Measurements from ENCODE around the gene LAMC2. TPM values are rescaled to one million over a fixed set of nuclear protein-coding genes. Genes with fewer than 3 reads are reported as not detected.

LAMC2 gene
- total RNA-seq, 2 experiments from 2014 or later, result not detected

DNA sequence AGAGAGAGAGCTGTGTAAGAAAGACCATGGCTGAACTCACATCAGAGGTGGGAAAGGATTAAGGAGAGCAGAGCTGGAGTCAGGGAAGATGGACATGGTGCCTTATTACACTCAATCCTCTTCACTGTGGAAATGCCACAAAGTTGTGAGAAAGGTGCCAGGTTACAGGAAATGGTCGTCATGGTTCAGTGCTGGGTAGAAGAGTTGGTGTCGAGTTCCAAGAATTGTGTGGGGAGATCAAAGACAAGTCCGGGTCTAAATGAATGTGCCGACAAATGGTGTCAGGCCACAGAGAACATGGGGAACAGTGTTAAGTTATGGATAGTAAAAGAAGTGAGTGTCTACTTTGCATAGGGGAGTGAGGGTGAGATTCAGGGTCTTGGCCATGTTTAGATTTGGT lies 40.9 kb downstream of the LAMC2 start:
- Mint-ChIP-seq H3K27me3 (peaks cover 8% of the 10 kb centered on the region), H3K4me1 (peaks cover 15% of the 10 kb centered on the region), H3K36me3 (ENCODE audit: low read depth) (no peaks in the 10 kb centered on the region), H3K9me3 (no peaks in the 10 kb centered on the region), H3K4me3 (no peak overlapping the region), H3K27ac (no peak overlapping the region)
- POLR2A ChIA-PET, result no interaction called here
- DNase-seq, result no peak
- CTCF ChIA-PET, result interaction anchor here (1.5 to 2.0 kb wide), 2 partner anchors 18 to 264 kb away, joined by 6 to 9 read pairs; no protein-coding TSS in a partner anchor

- Mint-ChIP-seq H3K27ac (no peak overlapping the region), H3K36me3 (ENCODE audit: low read depth) (no peaks in the 10 kb centered on the region), H3K9me3 (no peaks in the 10 kb centered on the region), H3K27me3 (peaks cover 8% of the 10 kb centered on the region), H3K4me3 (no peak overlapping the region), H3K4me1 (peaks cover 15% of the 10 kb centered on the region)
- ChIA-PET CTCF (interaction anchor here (0.6 to 2.0 kb wide), 6 partner anchors 18 to 265 kb away, joined by 3 to 9 read pairs (median 4); no protein-coding TSS in a partner anchor), POLR2A (no interaction called here)
- peak; percentile 36 for DNase-seq
Observed at GRCh38 chr1:183227422-183228346, 41.6 kb downstream of the LAMC2 start.

- peaks cover 11% of the 10 kb centered on the region for H3K27me3 Mint-ChIP-seq
- H3K4me1 Mint-ChIP-seq, result peaks cover 15% of the 10 kb centered on the region
- H3K27ac Mint-ChIP-seq, result no peak overlapping the region
- POLR2A ChIA-PET, result no interaction called here
- H3K4me3 Mint-ChIP-seq, result no peak overlapping the region
- H3K9me3 Mint-ChIP-seq, result no peaks in the 10 kb centered on the region
- no peaks in the 10 kb centered on the region for H3K36me3 Mint-ChIP-seq (ENCODE audit: low read depth)
- CTCF ChIA-PET, result interaction anchor here (0.6 to 2.0 kb wide), 6 partner anchors 19 to 266 kb away, joined by 3 to 9 read pairs (median 4); no protein-coding TSS in a partner anchor
- no peak for DNase-seq
Observed at GRCh38 chr1:183228347-183229220, 42.5 kb downstream of the LAMC2 start.

- CTCF ChIA-PET, result no interaction called here
Observed at GRCh38 chr1:183230413-183230812, 44.3 kb downstream of the LAMC2 start.

GRCh38 chr1:183231545-183231944 lies 45.5 kb downstream of the LAMC2 start:
- DNase-seq, result no peak
- ChIA-PET CTCF (no interaction called here), POLR2A (no interaction called here)
- Mint-ChIP-seq H3K36me3 (ENCODE audit: low read depth) (no peaks in the 10 kb centered on the region), H3K9me3 (no peaks in the 10 kb centered on the region), H3K27me3 (peaks cover 10% of the 10 kb centered on the region), H3K4me3 (no peak overlapping the region), H3K27ac (no peak overlapping the region), H3K4me1 (peaks cover 12% of the 10 kb centered on the region)

More at GRCh38 chr1:183230413-183230812, 44.3 kb downstream of the LAMC2 start:
- no peaks in the 10 kb centered on the region for H3K36me3 Mint-ChIP-seq (ENCODE audit: low read depth)
- POLR2A ChIA-PET, result no interaction called here
- no peak overlapping the region for H3K27ac Mint-ChIP-seq
- peaks cover 11% of the 10 kb centered on the region for H3K27me3 Mint-ChIP-seq
- no peak for DNase-seq
- H3K4me3 Mint-ChIP-seq, result no peak overlapping the region
- no peaks in the 10 kb centered on the region for H3K9me3 Mint-ChIP-seq
- peaks cover 15% of the 10 kb centered on the region for H3K4me1 Mint-ChIP-seq

DNA sequence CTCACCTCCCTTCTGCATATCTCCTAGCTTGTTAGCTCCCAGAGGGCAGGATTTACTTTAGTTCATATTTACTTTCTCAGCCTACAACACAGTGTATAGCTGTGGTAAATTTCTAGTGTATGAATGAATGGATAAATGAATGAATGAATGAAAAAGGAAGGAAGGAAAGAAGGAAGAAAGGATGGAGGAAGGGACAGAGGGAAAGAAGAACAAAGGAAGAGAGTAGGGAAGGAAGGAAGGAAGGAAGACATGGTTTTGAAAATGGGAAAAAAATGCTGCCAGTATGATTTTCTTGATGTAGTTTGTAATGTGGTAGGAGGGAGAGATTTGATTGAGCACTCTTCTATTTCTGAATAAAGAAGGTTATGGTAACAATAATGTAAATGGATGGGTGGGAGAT lies 47.0 kb downstream of the LAMC2 start:
- no peaks in the 10 kb centered on the region for H3K9me3 Mint-ChIP-seq
- POLR2A ChIA-PET, result no interaction called here
- DNase-seq, result no peak

DNA sequence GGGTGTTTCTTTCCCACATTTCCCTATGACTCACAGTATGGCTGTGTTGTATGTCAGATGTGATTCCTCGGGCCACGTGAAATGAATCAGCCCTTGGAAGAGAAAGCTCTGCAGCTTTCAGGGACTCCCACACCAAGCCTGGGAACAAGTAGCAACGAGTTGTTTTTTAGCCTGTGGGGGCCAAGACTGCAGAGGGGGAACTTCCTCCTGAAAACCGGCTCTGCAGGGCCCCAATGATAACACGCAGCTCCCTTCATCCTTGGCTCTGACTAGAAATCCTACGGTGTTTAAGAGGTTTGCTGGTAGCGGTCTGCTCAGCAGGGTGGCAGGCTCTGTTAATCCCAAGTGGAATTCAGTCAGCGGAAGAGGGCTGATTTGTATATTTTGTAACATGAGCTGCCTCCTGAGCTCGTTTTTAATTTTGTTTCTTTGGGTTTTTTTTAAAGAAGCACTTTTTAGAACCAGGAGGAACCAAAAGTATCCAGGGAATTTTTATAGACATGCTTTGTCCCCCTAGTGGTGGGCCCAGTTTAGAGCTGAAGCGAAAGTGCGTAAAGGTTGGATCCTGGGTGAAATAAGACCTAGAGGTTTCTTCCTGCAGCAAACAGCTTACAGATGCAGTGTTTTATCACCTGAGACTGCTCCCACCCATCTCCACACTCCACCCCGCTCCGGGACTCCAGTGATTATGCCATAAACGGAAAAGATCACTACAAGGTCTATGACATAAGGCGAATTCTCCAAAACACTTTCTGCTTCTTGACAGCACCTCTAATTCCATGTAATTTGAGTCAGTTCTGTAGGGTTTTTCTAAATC lies 48.8 kb downstream of the LAMC2 start:
- ChIA-PET POLR2A (no interaction called here), CTCF (interaction anchor here (0.9 to 1.1 kb wide), 2 partner anchors 9 to 13 kb away, joined by 4 read pairs; no protein-coding TSS in a partner anchor)
- Mint-ChIP-seq H3K9me3 (no peaks in the 10 kb centered on the region), H3K4me1 (no peaks in the 10 kb centered on the region), H3K27me3 (peaks cover 3% of the 10 kb centered on the region), H3K27ac (no peak overlapping the region), H3K36me3 (ENCODE audit: low read depth) (no peaks in the 10 kb centered on the region), H3K4me3 (no peak overlapping the region)
- no peak for DNase-seq

More for the DNA sequence above, 47.0 kb downstream of the LAMC2 start:
- Mint-ChIP-seq H3K27ac (no peak overlapping the region), H3K4me3 (no peak overlapping the region), H3K4me1 (no peaks in the 10 kb centered on the region), H3K27me3 (peaks cover 3% of the 10 kb centered on the region), H3K36me3 (ENCODE audit: low read depth) (no peaks in the 10 kb centered on the region)
- CTCF ChIA-PET, result no interaction called here

GRCh38 chr1:183235503-183235902 lies 49.4 kb downstream of the LAMC2 start:
- H3K4me3 Mint-ChIP-seq, result no peak overlapping the region
- ChIA-PET CTCF (interaction anchor here (1.1 kb wide), 1 partner anchor 10 kb away, joined by 4 read pairs; no protein-coding TSS in a partner anchor), POLR2A (no interaction called here)
- H3K36me3 Mint-ChIP-seq (ENCODE audit: low read depth), result no peaks in the 10 kb centered on the region
- H3K4me1 Mint-ChIP-seq, result no peaks in the 10 kb centered on the region
- H3K9me3 Mint-ChIP-seq, result no peaks in the 10 kb centered on the region
- H3K27ac Mint-ChIP-seq, result no peak overlapping the region
- peaks cover 3% of the 10 kb centered on the region for H3K27me3 Mint-ChIP-seq
- DNase-seq, result no peak

GRCh38 chr1:183236158-183236725 lies 50.2 kb downstream of the LAMC2 start:
- no peak overlapping the region for H3K4me3 Mint-ChIP-seq
- no peak overlapping the region for H3K27ac Mint-ChIP-seq
- peaks cover 4% of the 10 kb centered on the region for H3K27me3 Mint-ChIP-seq
- CTCF ChIA-PET, result no interaction called here
- H3K9me3 Mint-ChIP-seq, result no peaks in the 10 kb centered on the region
- no peaks in the 10 kb centered on the region for H3K36me3 Mint-ChIP-seq (ENCODE audit: low read depth)
- POLR2A ChIA-PET, result no interaction called here
- H3K4me1 Mint-ChIP-seq, result no peaks in the 10 kb centered on the region
- no peak for DNase-seq

DNA sequence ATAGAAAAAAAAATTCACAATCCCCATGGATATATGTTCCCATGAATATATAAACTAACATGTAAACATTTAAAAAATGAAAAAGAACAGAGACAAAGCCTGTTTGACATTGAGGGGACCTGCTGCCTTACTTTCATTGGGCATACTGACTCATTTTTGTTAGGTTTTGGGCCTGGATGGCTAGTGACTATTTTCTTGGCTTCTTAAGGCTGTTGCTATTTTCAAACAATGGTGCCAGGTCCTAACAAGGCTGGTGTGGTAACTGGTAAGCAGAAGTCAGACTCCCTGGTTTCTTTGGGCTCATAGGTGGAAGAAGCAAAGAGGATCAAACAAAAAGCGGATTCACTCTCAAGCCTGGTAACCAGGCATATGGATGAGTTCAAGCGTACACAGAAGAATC lies 51.0 kb downstream of the LAMC2 start:
- no peak overlapping the region for H3K4me3 Mint-ChIP-seq
- peaks cover 9% of the 10 kb centered on the region for H3K27me3 Mint-ChIP-seq
- no peaks in the 10 kb centered on the region for H3K36me3 Mint-ChIP-seq (ENCODE audit: low read depth)
- DNase-seq, result no peak
- no peaks in the 10 kb centered on the region for H3K9me3 Mint-ChIP-seq
- H3K4me1 Mint-ChIP-seq, result no peaks in the 10 kb centered on the region
- CTCF ChIA-PET, result no interaction called here
- no peak overlapping the region for H3K27ac Mint-ChIP-seq
- POLR2A ChIA-PET, result no interaction called here

DNA sequence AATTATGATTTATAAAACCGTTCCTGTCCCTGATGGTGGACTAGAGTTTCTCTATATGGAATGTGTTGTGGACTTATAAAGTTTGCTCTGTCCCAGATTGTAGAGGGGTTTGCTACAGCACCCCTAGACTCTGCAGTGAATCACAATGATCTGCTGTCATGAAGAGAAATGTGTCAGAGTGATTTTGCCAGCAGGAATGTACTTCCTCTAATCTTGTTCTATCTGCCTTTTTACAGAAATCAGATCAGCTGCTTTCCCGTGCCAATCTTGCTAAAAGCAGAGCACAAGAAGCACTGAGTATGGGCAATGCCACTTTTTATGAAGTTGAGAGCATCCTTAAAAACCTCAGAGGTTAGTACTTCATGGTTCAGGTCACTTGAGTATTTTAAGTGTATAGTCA lies 52.0 kb downstream of the LAMC2 start:
- no peak for DNase-seq
- CTCF ChIA-PET, result no interaction called here

DNA sequence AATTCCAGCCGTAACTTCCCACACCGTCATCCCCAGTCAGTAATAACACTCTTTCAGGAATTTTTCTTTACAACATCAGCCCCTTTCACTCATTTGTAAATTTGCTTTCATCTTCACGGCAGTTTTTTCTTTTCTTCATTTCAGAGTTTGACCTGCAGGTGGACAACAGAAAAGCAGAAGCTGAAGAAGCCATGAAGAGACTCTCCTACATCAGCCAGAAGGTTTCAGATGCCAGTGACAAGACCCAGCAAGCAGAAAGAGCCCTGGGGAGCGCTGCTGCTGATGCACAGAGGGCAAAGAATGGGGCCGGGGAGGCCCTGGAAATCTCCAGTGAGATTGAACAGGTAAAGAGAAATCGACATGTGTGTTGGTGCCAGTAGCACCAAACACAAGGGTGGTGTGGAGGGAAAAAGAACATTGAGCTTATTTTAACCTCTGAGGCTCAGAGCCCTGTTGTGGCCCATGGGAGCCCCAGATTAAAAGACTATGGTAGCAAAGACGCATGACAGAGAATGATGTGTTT lies 53.2 kb downstream of the LAMC2 start:
- Mint-ChIP-seq H3K27ac (no peak overlapping the region), H3K4me1 (no peaks in the 10 kb centered on the region), H3K36me3 (ENCODE audit: low read depth) (no peaks in the 10 kb centered on the region), H3K9me3 (no peaks in the 10 kb centered on the region), H3K27me3 (peaks cover 8% of the 10 kb centered on the region), H3K4me3 (no peak overlapping the region)
- DNase-seq, result no peak
- ChIA-PET CTCF (no interaction called here), POLR2A (no interaction called here)

More for the DNA sequence above, 52.0 kb downstream of the LAMC2 start:
- H3K4me1 Mint-ChIP-seq, result no peaks in the 10 kb centered on the region
- no peak overlapping the region for H3K4me3 Mint-ChIP-seq
- H3K36me3 Mint-ChIP-seq (ENCODE audit: low read depth), result no peaks in the 10 kb centered on the region
- POLR2A ChIA-PET, result no interaction called here
- no peak overlapping the region for H3K27ac Mint-ChIP-seq
- peaks cover 6% of the 10 kb centered on the region for H3K27me3 Mint-ChIP-seq
- no peaks in the 10 kb centered on the region for H3K9me3 Mint-ChIP-seq

Data from activated CD4-positive, alpha-beta memory T cell treated with anti-CD3 and anti-CD28 coated beads, Interleukin-2, amount 10 ng/mL, durations not matched to agents 7 days and 5 days (primary cell).